ENCODE measurements around the gene HOXB4. TPM values are rescaled to one million over a fixed set of nuclear protein-coding genes. Genes with fewer than 3 reads are reported as not detected.
A peak's percentile ranks its signal among the peaks of the same experiment; 100 is the strongest.

HOXB4 gene
- total and polyA plus RNA-seq, 2 of the 4 experiments (the other 2 are of a cell fraction) = 2.0 to 8.5 TPM

GRCh38 chr17:48559122-48559839, 18.9 kb downstream of the HOXB4 start:
- BruUV-seq (replicated peaks) = no TSS peak
- 0% methylated on average over 5 of the region's 16 CpGs; no CpG with 5 or more reads in 1 of the 2 experiments for WGBS, 2 experiments (ENCODE audit: extremely low coverage in 2 of 2, insufficient read length in 1 of 2)
- POLR2A ChIA-PET (ENCODE audit: unreplicated experiment) = interaction anchor here (0.9 kb wide), 2 partner anchors 15 to 29 kb away, joined by 3 read pairs; no protein-coding TSS in a partner anchor

More at GRCh38 chr17:48559122-48559839, 18.9 kb downstream of the HOXB4 start:
- Histone ChIP-seq H3K14ac (replicated peaks; ENCODE audit: low read depth, low read length) (peak overlapping the region; percentile 66), H3K27me3 (ENCODE audit: control insufficient read depth, insufficient read depth, low read length) (no peaks in the 10 kb centered on the region), H2BK120ac (ENCODE audit: low read depth, low read length) (peak overlapping the region; percentile 87), H3K9me1 (ENCODE audit: insufficient read depth, low read length) (peaks cover 4% of the 10 kb centered on the region), H2AFZ (replicated peaks; ENCODE audit: low read length, poor library complexity) (peak overlapping the region; percentile 60), H4K5ac (ENCODE audit: low read depth, low read length) (peak overlapping the region; percentile 95), H3K4me3 (ENCODE audit: insufficient read depth, low read depth, low read length) (peak overlapping the region; percentile 30), H2BK15ac (ENCODE audit: low read depth, low read length) (peak overlapping the region; percentile 61; the same call in 2 of the 3 replicates), H3K4me1 (ENCODE audit: control insufficient read depth, insufficient read depth, low read length) (peaks cover 68% of the 10 kb centered on the region), H3K4ac (ENCODE audit: low read depth, low read length) (peak overlapping the region; percentile 98), H3K23ac (ENCODE audit: low read depth, low read length) (peak overlapping the region; percentile 99), H4K8ac (ENCODE audit: low read depth in 2 of 2, low read length in 2 of 2) (peak overlapping the region; percentile 62 to 74), H3K4me2 (ENCODE audit: low read depth, low read length) (peak overlapping the region; percentile 92), H4K91ac (ENCODE audit: insufficient read depth, low read depth, low read length) (peak overlapping the region; percentile 68), H2AK5ac (ENCODE audit: low read depth, low read length) (peak overlapping the region; percentile 81), H2BK5ac (ENCODE audit: low read depth, low read length, poor library complexity, severe bottlenecking) (peak overlapping the region; percentile 95), H3K36me3 (ENCODE audit: control insufficient read depth, insufficient read depth, low read length) (peaks cover 32% of the 10 kb centered on the region; the same call in 1 of the 2 replicates), H3K79me1 (ENCODE audit: low read depth in 1 of 2, low read length in 2 of 2) (peaks cover 0 to 12% of the 10 kb centered on the region in 2 experiments; a peak in 1 of 4 replicates), H4K20me1 (ENCODE audit: insufficient read depth, low read length) (peaks cover 21% of the 10 kb centered on the region), H3K18ac (ENCODE audit: low read depth, low read length) (peak overlapping the region; percentile 89), H2AK9ac (replicated peaks; ENCODE audit: low read depth, low read length, poor library complexity) (peak overlapping the region; percentile 91), H3K9ac (ENCODE audit: low read depth, low read length) (peak overlapping the region; percentile 95), H3K9me3 (ENCODE audit: control insufficient read depth, insufficient read depth, low read length) (no peaks in the 10 kb centered on the region), H2BK20ac (ENCODE audit: low read depth, low read length) (peak overlapping the region; percentile 66), H3K27ac (ENCODE audit: insufficient read depth, low read length) (peak overlapping the region; percentile 93), H3K56ac (ENCODE audit: extremely low read depth, insufficient read depth, low read length) (peak overlapping the region; percentile 91)
- intact Hi-C loops (cut with micrococcal nuclease) (no loop called here), in situ Hi-C loops (cut with MboI; ENCODE audit: low sequenced_read_pairs) (no loop called here), dilution Hi-C loops (cut with HindIII; ENCODE audit: low sequenced_read_pairs, unreplicated experiment) (no loop called here)
- CTCF ChIA-PET = interaction anchor here (1.0 kb wide), 1 partner anchor 207 kb away, joined by 3 read pairs; no protein-coding TSS in a partner anchor
- no peak for DNase-seq
- ATAC-seq (ENCODE audit: low read depth) = no peak
- TF ChIP-seq MAFK (IDR thresholded peaks at IDR 0.05; ENCODE audit: low read depth, low read length) (no peak), CTCF (conservative IDR thresholded peaks at IDR 0.05; ENCODE audit: low read depth, low read length) (0 out of 2 replicates have a peak, but pooled peaks have one; percentile 10)
